Endothelial cell of umbilical vein (primary cell): ENCODE results near the gene JPH3.

ENCODE experiments used
- EZH2 ChIP-seq: IDR thresholded peaks from 2 replicates; pipeline ENCODE4 v1.6.1; 2012; ENCODE audit warnings: borderline replicate concordance, low read depth, mild to moderate bottlenecking, moderate library complexity, low read length, inconsistent platforms; ENCODE audit not compliant: severe bottlenecking
- TF ChIP-seq, protein P1 (sequence below): IDR thresholded peaks from 2 replicates; pipeline ENCODE4 v1.6.1; 2011; ENCODE audit not compliant: insufficient read depth, insufficient read length

GRCh38 chr16:87723226-87723623 lies 120.9 kb downstream of the JPH3 start:
- no peak for TF ChIP-seq EZH2
- TF ChIP-seq, protein P1, sequence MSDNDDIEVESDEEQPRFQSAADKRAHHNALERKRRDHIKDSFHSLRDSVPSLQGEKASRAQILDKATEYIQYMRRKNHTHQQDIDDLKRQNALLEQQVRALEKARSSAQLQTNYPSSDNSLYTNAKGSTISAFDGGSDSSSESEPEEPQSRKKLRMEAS = peak; percentile 81
